Measurements from ENCODE around the gene ZNF574. TPM values are rescaled to one million over a fixed set of nuclear protein-coding genes. Genes with fewer than 3 reads are reported as not detected.

Gene ZNF574
- total and polyA plus RNA-seq, 12 donors: 2.7 to 16.9 (median 11.4) TPM

DNA sequence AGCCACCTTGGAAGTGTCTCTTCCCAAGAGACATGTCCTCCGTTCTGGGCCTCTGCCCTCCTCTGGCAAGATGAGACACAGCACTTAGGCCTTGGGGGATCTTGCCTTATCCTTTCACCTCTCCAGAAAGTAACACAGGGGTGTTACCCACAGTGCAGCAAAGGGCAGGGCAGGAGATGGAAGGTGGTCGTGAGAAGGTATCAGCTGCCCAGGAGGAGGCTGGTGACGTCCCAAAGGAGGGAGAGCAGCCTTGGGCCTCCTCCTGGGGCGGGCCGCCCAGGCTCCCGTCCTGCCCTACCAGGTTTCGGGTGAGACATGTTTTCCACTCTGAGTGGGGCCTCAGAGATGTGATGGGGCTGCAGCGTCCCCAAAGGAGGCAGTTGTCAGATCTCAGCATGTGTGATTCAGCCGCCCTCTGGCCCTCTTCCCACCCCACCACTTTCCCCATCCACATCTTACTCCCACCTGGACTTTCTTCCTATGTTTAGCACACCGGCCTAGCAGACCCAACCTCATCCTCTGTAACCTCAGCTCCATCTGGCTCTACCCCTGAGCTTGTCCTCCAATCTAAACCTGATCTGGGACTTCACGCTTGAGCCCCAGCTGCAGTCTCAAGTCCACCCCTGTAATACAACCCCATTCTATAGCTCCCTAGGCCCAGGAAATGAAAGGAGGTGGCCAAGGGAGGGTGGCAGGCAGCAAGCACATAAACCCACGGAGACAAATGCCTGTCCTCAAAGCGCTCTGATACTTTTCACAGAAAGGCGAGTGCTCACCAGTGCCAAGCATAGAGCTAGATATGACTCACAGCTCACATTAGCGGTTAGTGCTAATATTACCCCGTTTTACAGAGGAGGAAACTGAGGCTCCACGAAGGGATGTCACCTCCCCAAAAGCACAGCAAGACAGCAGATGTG, 47.0 kb downstream of the ZNF574 start:
- H3K36me3 ChIP-seq (replicated peaks in 1 of 2): no peaks in the 10 kb centered on the region
- 75 to 82% (median 80%) methylated on average over 11 to 17 of the region's 17 CpGs for WGBS, 4 donors
- intact Hi-C loops (cut with DNase I): no loop called here
- no peaks in the 10 kb centered on the region for H3K27me3 ChIP-seq
- DNase-seq: no peak
- no peak overlapping the region for H3K27ac ChIP-seq
- no peaks in the 10 kb centered on the region for H3K4me1 ChIP-seq (replicated peaks in 1 of 2)
- no peaks in the 10 kb centered on the region for H3K9me3 ChIP-seq (replicated peaks in 1 of 3)
- H3K4me3 ChIP-seq: no peak overlapping the region
- no peak for TF ChIP-seq CTCF (IDR thresholded peaks at IDR 0.05)

- H3K9me3 ChIP-seq (replicated peaks in 1 of 3): no peaks in the 10 kb centered on the region
- H3K4me1 ChIP-seq (replicated peaks in 1 of 2): no peaks in the 10 kb centered on the region
- TF ChIP-seq CTCF (IDR thresholded peaks at IDR 0.05) (no peak), POLR2A (IDR thresholded peaks at IDR 0.05) (no peak)
- 86 to 97% (median 89%) methylated on average over 1 of the region's 1 CpG for WGBS, 4 donors
- intact Hi-C loops (cut with DNase I): no loop called here
- no peak overlapping the region for H3K4me3 ChIP-seq
- no peaks in the 10 kb centered on the region for H3K36me3 ChIP-seq (replicated peaks in 1 of 2)
- no peaks in the 10 kb centered on the region for H3K27me3 ChIP-seq
- H3K27ac ChIP-seq: no peak overlapping the region
- DNase-seq: no peak
Measured at GRCh38 chr19:42123765-42124164, 47.8 kb downstream of the ZNF574 start.

GRCh38 chr19:42124386-42124901, 48.5 kb downstream of the ZNF574 start:
- intact Hi-C loops (cut with DNase I): no loop called here
- H3K4me3 ChIP-seq: no peak overlapping the region
- 57 to 74% (median 72%) methylated on average over 5 of the region's 5 CpGs for WGBS, 4 donors
- H3K27ac ChIP-seq: no peak overlapping the region
- H3K9me3 ChIP-seq (replicated peaks in 1 of 3): no peaks in the 10 kb centered on the region
- H3K4me1 ChIP-seq (replicated peaks in 1 of 2): no peaks in the 10 kb centered on the region
- no peaks in the 10 kb centered on the region for H3K27me3 ChIP-seq
- H3K36me3 ChIP-seq (replicated peaks in 1 of 2): no peaks in the 10 kb centered on the region
- DNase-seq: no peak
- no peak for TF ChIP-seq CTCF (IDR thresholded peaks at IDR 0.05)
- no peak for TF ChIP-seq POLR2A (IDR thresholded peaks at IDR 0.05)

- H3K27me3 ChIP-seq: no peaks in the 10 kb centered on the region
- H3K36me3 ChIP-seq (replicated peaks in 1 of 2): no peaks in the 10 kb centered on the region
- H3K27ac ChIP-seq: no peak overlapping the region
- WGBS, 4 donors: 62 to 70% (median 64%) methylated on average over 5 to 6 of the region's 6 CpGs
- TF ChIP-seq POLR2A (IDR thresholded peaks at IDR 0.05) (no peak), CTCF (IDR thresholded peaks at IDR 0.05) (no peak)
- no peak for DNase-seq
- no peaks in the 10 kb centered on the region for H3K4me1 ChIP-seq (replicated peaks in 1 of 2)
- intact Hi-C loops (cut with DNase I): no loop called here
- H3K9me3 ChIP-seq (replicated peaks in 1 of 3): no peaks in the 10 kb centered on the region
- no peak overlapping the region for H3K4me3 ChIP-seq
Measured at GRCh38 chr19:42125536-42125935, 49.6 kb downstream of the ZNF574 start.

All from adrenal gland (tissue), 12 donors.